ENCODE results near the gene NOTUM. TPM values are rescaled to one million over a fixed set of nuclear protein-coding genes. Genes with fewer than 3 reads are reported as not detected.

The NOTUM gene
- total and polyA plus RNA-seq, 12 donors, result 0.07 to 9.7 (median 0.69) TPM; not detected in 3

- Histone ChIP-seq H3K4me3 (peak overlapping the region in 3 of 4 donors; percentile 25 to 84 (median 36)), H3K36me3 (replicated peaks in 1 of 2) (peaks cover 0 to 36% of the 10 kb centered on the region in 2 donors), H3K9me3 (replicated peaks in 1 of 3) (no peaks in the 10 kb centered on the region), H3K4me1 (replicated peaks in 1 of 2) (peaks cover 7 to 11% of the 10 kb centered on the region in 2 donors), H3K27ac (peak overlapping the region in 1 of 5 donors; percentile 84), H3K27me3 (no peaks in the 10 kb centered on the region)
- TF ChIP-seq CTCF (IDR thresholded peaks at IDR 0.05) (no peak), POLR2A (IDR thresholded peaks at IDR 0.05) (no peak)
- DNase-seq, result peak in 1 of 7 donors; percentile 51
- 1 to 4% (median 3%) methylated on average over 11 to 55 of the region's 55 CpGs; no CpG with 5 or more reads in 1 of the 4 donors for WGBS, 4 donors
- intact Hi-C loops (cut with DNase I), result no loop called here
These were observed 50.1 kb downstream of the NOTUM start for GRCh38 chr17:81910840-81911276.

- DNase-seq, result peak in 1 of 7 donors; percentile 50
- H3K27ac ChIP-seq, result peak overlapping the region in 1 of 5 donors; percentile 84
- peak overlapping the region in 3 of 4 donors; percentile 25 to 84 (median 36) for H3K4me3 ChIP-seq
- no peak for TF ChIP-seq POLR2A (IDR thresholded peaks at IDR 0.05)
- TF ChIP-seq CTCF (IDR thresholded peaks at IDR 0.05), result no peak
- peaks cover 7 to 11% of the 10 kb centered on the region in 2 donors for H3K4me1 ChIP-seq (replicated peaks in 1 of 2)
- 26 to 46% (median 45%) methylated on average over 10 to 23 of the region's 23 CpGs for WGBS, 4 donors
- intact Hi-C loops (cut with DNase I), result no loop called here
- no peaks in the 10 kb centered on the region for H3K27me3 ChIP-seq
- H3K9me3 ChIP-seq (replicated peaks in 1 of 3), result no peaks in the 10 kb centered on the region
- H3K36me3 ChIP-seq (replicated peaks in 1 of 2), result peaks cover 0 to 31% of the 10 kb centered on the region in 2 donors
These were observed 50.8 kb downstream of the NOTUM start for GRCh38 chr17:81909966-81910839.

GRCh38 chr17:81909231-81909630 is 51.8 kb downstream of the NOTUM start:
- TF ChIP-seq POLR2A (IDR thresholded peaks at IDR 0.05) (no peak), CTCF (IDR thresholded peaks at IDR 0.05) (no peak)
- 89 to 94% (median 92%) methylated on average over 7 to 12 of the region's 12 CpGs for whole genome bisulfite sequencing, 4 donors
- Histone ChIP-seq H3K4me3 (no peak overlapping the region), H3K9me3 (replicated peaks in 1 of 3) (no peaks in the 10 kb centered on the region), H3K4me1 (replicated peaks in 1 of 2) (peaks cover 7 to 11% of the 10 kb centered on the region in 2 donors), H3K36me3 (replicated peaks in 1 of 2) (peaks cover 0 to 22% of the 10 kb centered on the region in 2 donors), H3K27me3 (no peaks in the 10 kb centered on the region), H3K27ac (no peak overlapping the region)
- no peak for DNase-seq
- intact Hi-C loops (cut with DNase I), result no loop called here

- TF ChIP-seq CTCF (IDR thresholded peaks at IDR 0.05) (no peak), POLR2A (IDR thresholded peaks at IDR 0.05) (no peak)
- no peak for DNase-seq
- intact Hi-C loops (cut with DNase I), result no loop called here
- no peak overlapping the region for H3K4me3 ChIP-seq
- H3K9me3 ChIP-seq (replicated peaks in 1 of 3), result no peaks in the 10 kb centered on the region
- H3K27me3 ChIP-seq, result no peaks in the 10 kb centered on the region
- peaks cover 0 to 17% of the 10 kb centered on the region in 2 donors for H3K36me3 ChIP-seq (replicated peaks in 1 of 2)
- WGBS, 4 donors, result 76 to 96% (median 92%) methylated on average over 5 to 11 of the region's 11 CpGs
- peaks cover 7 to 11% of the 10 kb centered on the region in 2 donors for H3K4me1 ChIP-seq (replicated peaks in 1 of 2)
- no peak overlapping the region for H3K27ac ChIP-seq
These were observed 52.2 kb downstream of the NOTUM start for GRCh38 chr17:81908793-81909192.
